GM18505 (cell line): ENCODE measurements around the gene CHRNA1.
A peak's percentile ranks its signal among the peaks of the same experiment; 100 is the strongest.

Experiments used
- ATAC-seq: cut with Tn5 transposase; IDR thresholded peaks from one replicate; pipeline ENCODE4 v1.9.1; 2021; ENCODE audit not compliant: unreplicated experiment
- POLR2A ChIP-seq: IDR thresholded peaks from 4 replicates; pipeline ENCODE4 v1.6.1; 2011; ENCODE audit warnings: borderline replicate concordance; ENCODE audit not compliant: insufficient read depth, insufficient read length; ENCODE audit errors: extremely low read depth

The CHRNA1 gene

DNA sequence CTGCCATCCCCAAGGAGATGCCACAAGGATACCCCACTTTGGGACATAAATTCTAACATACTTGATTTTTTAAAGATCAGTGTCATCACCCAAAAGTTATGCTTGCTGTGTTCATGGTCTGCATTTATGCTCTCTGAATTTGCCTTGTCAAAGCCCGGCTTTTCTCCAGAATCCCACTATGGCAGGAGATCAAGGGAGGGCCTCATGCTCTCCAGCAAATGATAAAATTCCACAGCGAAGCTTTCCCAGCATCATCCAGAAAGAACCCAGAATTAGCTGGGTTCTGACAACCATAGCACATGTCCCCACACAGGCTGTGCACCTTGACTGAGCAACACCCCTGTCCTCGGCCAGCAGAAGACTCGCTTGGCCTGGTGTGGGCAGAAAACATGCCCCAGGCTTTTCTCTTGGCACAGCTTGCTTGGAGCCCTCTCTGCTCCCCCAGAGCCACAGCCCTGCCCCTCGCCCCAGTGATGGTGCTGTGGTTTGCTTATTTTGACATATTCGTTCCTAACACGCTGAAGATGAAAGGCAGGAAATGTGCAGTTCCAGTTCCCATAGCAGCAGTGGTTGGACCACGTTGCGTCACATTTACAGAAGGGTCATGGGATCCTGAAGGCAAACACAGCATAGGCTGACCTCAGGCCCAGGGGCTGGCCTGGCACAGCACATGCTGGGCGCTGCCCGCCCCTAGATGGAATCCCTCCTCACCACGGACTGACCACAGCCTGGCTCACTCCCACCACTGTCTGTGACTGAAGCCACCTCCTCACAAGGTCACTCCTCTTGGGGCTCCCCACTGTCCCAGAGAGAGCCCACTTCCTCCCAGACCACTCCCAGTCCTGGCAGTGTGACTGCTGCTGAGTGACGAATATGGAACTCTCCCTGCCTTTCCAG is 14.1 kb upstream of the CHRNA1 start:
- TF ChIP-seq POLR2A, result no peak
- ATAC-seq, result peak; percentile 69

DNA sequence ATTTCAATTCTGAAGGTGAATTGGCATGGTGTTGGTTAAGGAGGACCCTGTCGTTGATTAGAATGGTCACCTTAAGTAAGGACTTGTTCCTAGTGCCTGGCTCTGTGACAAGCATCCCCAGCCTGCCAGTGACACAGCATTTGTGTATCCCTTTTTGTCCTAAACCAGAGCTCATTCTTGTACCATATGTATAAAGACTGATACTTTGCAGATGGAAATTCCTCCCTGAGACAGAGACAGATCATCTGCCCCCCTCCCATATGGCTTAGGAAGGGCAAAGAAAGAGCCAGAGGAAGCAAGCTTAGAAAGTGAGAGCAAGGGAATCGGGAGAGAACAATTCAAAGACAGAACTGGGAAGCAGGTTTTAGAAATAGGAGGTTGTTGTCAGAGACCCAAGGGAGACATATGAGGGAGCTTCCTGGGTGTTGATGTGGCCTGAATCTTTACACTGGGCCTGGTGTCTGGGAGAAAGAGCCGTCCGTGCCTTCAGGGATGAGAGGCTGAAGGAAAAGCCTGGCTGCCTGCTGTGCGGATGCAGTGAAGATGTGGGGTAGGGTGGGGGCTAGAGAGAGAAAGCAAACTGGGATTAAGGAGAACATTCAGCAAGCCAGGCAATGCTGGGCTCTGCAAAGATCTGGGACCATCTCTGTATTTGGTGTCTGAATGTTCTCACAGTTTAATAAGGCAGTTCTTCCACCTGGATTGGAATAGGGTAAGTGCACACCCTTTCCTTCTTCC is 13.2 kb upstream of the CHRNA1 start:
- ATAC-seq, result no peak
- TF ChIP-seq POLR2A, result no peak

DNA sequence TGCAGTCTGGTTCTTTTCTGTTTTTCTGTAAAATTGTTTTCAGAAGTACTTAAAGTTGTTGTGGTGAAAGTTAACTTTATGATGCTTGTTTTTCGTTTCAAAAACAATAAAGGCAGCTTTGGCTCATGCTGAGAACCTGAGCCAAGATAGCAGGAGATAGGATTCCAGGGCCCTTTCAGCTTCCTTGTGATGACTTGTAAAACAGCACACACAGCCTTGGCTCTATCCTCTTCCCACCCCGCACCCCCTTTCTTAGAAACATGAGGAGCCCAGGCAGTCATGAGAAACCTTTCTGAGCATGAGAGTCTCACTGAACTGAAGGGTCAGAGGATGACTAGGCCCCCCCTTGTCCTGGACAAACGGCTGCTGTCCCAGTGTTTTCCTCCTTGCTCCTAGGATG is 12.4 kb upstream of the CHRNA1 start:
- no peak for TF ChIP-seq POLR2A
- no peak for ATAC-seq

- no peak for ATAC-seq
- no peak for TF ChIP-seq POLR2A
Observed at GRCh38 chr2:174776223-174776622, 12.0 kb upstream of the CHRNA1 start.

DNA sequence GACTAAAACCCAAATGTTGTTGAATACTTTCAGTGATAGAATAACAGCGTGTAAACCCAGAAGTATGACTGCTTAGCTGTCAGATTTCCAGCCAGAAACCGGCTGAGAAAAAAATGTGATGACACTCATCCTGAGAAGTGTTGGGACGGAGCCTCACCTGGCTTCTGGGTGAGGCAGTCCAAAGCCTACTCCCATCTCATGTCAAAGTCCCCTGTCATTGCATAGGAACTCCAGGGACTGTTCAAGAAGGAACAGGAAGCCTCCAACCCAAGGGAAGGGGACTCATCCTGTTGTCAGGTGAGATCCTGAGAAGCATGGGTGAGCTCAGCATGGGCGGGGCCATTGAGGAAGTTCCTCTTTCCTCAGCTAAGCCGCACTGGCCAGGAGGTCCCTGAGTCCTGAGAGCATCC is 11.3 kb upstream of the CHRNA1 start:
- ATAC-seq, result no peak
- TF ChIP-seq POLR2A, result no peak

DNA sequence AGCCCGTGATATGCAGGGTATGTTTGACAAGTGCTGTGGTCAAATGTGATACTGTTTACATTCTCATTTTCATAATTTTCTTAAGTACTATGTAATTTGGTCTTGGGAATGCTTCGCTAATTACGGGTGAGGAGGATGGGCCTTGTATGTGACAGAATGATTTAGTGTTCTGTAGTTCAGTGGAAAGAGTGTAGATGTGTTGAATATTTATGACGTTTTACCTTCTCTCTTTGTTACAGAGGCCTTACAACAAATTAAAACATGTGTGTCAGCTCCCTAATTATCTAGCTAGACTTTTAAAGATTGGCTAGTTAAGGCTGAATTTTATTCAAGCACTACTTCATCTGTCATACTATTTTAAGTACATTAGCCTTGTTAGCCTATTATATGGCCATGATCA is 10.6 kb upstream of the CHRNA1 start:
- no peak for ATAC-seq
- no peak for TF ChIP-seq POLR2A

DNA sequence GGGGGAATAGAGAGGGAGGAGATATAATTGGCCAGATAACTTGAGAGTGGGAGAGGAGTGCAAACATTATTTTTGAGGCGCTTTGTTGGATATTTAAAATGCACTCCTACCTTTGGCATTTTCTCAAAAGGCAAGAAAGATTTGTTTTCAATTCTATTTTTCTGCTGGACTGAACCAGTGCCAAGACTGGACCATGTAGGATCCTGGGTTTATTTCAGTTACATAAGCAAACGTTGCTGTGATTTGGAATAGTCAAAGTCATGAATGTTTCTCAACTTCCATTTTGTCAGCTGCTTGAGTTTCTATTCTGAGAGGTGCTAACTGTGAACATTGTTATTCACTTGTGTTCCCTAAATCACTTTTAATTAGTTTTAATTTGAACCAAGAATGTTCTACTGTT is 8.9 kb upstream of the CHRNA1 start:
- ATAC-seq, result no peak
- no peak for TF ChIP-seq POLR2A

DNA sequence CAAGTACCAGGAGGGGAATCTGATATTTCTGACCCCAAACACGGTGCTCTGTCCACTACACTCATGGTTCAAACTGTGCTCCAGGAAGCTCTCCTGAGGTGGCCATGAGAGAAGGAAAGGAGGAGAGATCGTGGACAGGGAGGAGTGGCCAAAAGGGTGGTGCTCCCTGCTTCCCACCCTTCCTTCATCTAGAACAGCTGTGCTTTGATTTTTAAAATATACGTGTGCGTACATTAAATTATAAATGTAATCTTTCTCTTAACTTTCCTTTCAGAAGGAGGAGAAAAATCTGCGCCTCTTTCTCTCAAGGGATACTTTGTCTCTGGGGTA is 8.2 kb upstream of the CHRNA1 start:
- no peak for TF ChIP-seq POLR2A
- ATAC-seq, result no peak

GRCh38 chr2:174771631-174772471 is 7.6 kb upstream of the CHRNA1 start:
- no peak for ATAC-seq
- no peak for TF ChIP-seq POLR2A

GRCh38 chr2:174771136-174771535 is 6.9 kb upstream of the CHRNA1 start:
- no peak for ATAC-seq
- TF ChIP-seq POLR2A, result no peak

DNA sequence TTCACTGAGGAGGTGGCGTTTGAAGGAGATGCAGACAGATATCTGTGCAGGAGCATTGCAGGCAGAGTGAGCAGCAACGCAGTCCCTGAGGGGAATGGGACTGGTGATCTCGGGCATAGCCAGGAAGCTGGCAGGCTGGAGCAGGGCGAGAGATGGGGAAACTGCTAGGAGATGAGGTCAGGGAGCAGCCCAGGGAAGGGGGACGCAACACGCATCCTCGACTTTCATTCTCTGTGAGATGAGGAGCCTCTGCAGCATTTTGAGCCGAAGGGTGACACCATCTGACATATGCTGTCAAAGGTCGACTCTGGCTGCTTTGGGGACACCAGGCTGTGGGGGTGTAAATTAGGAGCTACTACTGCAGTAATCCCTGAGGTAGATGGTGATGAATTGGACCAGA is 4.3 kb upstream of the CHRNA1 start:
- no peak for ATAC-seq
- no peak for TF ChIP-seq POLR2A

DNA sequence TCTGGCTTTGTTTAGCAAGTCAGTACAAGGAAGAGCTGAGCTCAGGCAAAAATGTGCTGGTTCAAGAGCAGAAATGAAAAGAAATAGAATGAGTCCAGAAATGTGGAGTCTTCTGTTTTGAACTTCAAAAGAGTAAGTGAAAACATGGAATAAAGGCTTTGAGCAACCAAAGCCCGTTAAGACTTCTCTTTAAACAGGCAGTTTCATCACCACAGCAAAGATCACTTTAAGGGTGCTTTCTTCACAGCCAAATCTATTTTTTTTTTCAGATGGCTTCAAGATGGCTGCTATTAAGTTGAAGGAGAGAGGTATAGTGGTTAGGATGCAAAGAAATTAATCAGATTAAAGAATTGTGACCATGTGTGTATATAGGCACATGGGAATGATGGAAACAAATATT is 2.0 kb upstream of the CHRNA1 start:
- TF ChIP-seq POLR2A, result no peak
- ATAC-seq, result no peak

DNA sequence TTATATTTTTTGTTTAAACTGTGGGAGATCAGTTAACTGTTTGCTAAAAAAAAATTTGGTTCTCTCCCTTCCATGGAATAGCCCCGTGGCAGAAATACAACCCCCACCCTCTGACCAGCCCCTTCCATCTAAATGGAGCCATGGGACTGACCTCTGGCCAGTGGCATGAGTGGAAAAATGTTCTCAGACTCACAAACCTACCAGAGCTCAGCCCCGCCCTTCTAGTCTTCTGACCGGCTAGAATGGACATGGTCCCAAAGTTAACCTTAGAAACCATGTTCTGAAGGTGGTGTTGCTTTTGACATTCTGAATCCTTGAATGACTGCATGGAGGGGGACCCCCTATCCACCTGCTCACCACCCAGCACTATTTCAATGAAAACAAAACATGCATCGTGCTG is 1.3 kb upstream of the CHRNA1 start:
- no peak for ATAC-seq

More for the DNA sequence above, 1.3 kb upstream of the CHRNA1 start:
- no peak for TF ChIP-seq POLR2A
